Keratinocyte (primary cell): ENCODE data around the gene KCNMA1. TPM values are rescaled to one million over a fixed set of nuclear protein-coding genes. Genes with fewer than 3 reads are reported as not detected.

Experiments
- DNase-seq: peaks from one replicate; pipeline ENCODE4 v3.0.0-alpha.2; 2011; ENCODE audit warnings: low read depth, missing footprints, low spot score
- FAIRE-seq: peaks from 2 replicates; lab custom pipeline; 2011; peaks lifted over from hg19 to GRCh38; lab: Jason Lieb, UNC
- H2AFZ ChIP-seq: 2 replicates; pipeline ENCODE4 v1.6.0; 2012; ENCODE audit warnings: low read length, control low read depth, inconsistent platforms; ENCODE audit not compliant: control insufficient read depth
- H3K27ac ChIP-seq: 2 replicates; pipeline ENCODE4 v1.5.1; 2011; ENCODE audit warnings: low read length; ENCODE audit not compliant: control insufficient read depth, insufficient read depth
- H3K27me3 ChIP-seq: 3 replicates; pipeline ENCODE4 v1.6.0; 2011; ENCODE audit warnings: low read length; ENCODE audit not compliant: control insufficient read depth, insufficient read depth; ENCODE audit errors: extremely low read depth
- H3K36me3 ChIP-seq, 2 experiments: 2 replicates in 1 of 2; 3 replicates in 1 of 2; pipeline ENCODE4 v1.5.1; 2011; ENCODE audit warnings: low read length in 2 of 2, mild to moderate bottlenecking in 1 of 2; ENCODE audit not compliant: control insufficient read depth in 2 of 2, insufficient read depth in 2 of 2; ENCODE audit errors: extremely low read depth in 1 of 2
- H3K4me1 ChIP-seq: 3 replicates; pipeline ENCODE4 v1.5.1; 2011; ENCODE audit warnings: low read length; ENCODE audit not compliant: control insufficient read depth, insufficient read depth; ENCODE audit errors: extremely low read depth
- H3K4me2 ChIP-seq: 3 replicates; pipeline ENCODE4 v1.6.0; 2011; ENCODE audit warnings: low read depth, low read length; ENCODE audit not compliant: control insufficient read depth, insufficient read depth; ENCODE audit errors: extremely low read depth
- H3K4me3 ChIP-seq, 3 experiments: fragments of 200-600 bp in 1 of 3; sonication (generic) in 1 of 3; 2 replicates in 2 of 3; 3 replicates in 1 of 3; pipeline ENCODE4 v1.5.1; 2011 to 2016; ENCODE audit warnings: low read length in 3 of 3, mild to moderate bottlenecking in 3 of 3, control low read depth in 2 of 3, inconsistent platforms in 1 of 3, low read depth in 1 of 3, mixed read lengths in 1 of 3, mixed run types in 1 of 3, moderate library complexity in 1 of 3; ENCODE audit not compliant: control insufficient read depth in 2 of 3, insufficient read depth in 2 of 3; ENCODE audit errors: extremely low read depth in 1 of 3
- H3K79me2 ChIP-seq: 2 replicates; pipeline ENCODE4 v1.6.0; 2012; ENCODE audit warnings: low read length; ENCODE audit not compliant: control insufficient read depth, insufficient read depth
- H3K9ac ChIP-seq: 3 replicates; pipeline ENCODE4 v1.6.0; 2011; ENCODE audit warnings: low read length; ENCODE audit not compliant: control insufficient read depth, insufficient read depth; ENCODE audit errors: extremely low read depth
- H3K9me1 ChIP-seq: 3 replicates; pipeline ENCODE4 v1.6.0; 2011; ENCODE audit warnings: low read length; ENCODE audit not compliant: control insufficient read depth, insufficient read depth; ENCODE audit errors: extremely low read depth
- H3K9me3 ChIP-seq: 2 replicates; pipeline ENCODE4 v1.5.1; 2012; ENCODE audit warnings: low read depth, low read length; ENCODE audit not compliant: control insufficient read depth
- H4K20me1 ChIP-seq: 3 replicates; pipeline ENCODE4 v1.6.0; 2011; ENCODE audit warnings: low read length; ENCODE audit not compliant: control insufficient read depth, insufficient read depth; ENCODE audit errors: extremely low read depth
- CTCF ChIP-seq, 3 experiments: IDR thresholded peaks in 1 of 3; conservative IDR thresholded peaks in 1 of 3; optimal IDR thresholded peaks in 1 of 3; 2 replicates in 2 of 3; 3 replicates in 1 of 3; pipeline versions ENCODE3 to v1.5.1; 2011; ENCODE audit warnings: low read length in 3 of 3, mild to moderate bottlenecking in 3 of 3, moderate library complexity in 2 of 3, control low read depth in 1 of 3, inconsistent platforms in 1 of 3; ENCODE audit not compliant: insufficient read depth in 2 of 3; ENCODE audit errors: extremely low read depth in 1 of 3
- EZH2 ChIP-seq: IDR thresholded peaks from one replicate; pipeline ENCODE4 v1.6.1; 2012; ENCODE audit warnings: inconsistent platforms, mild to moderate bottlenecking, low read length, moderate library complexity
- dilution Hi-C: fragments of 300-500 bp; cut with MboI; formaldehyde crosslinking; loops from one replicate; pipeline ENCODE4 v1.7.0; 2020; ENCODE audit warnings: low sequenced_read_pairs; ENCODE audit not compliant: extremely low pct_ligation_motif_present
- polyA plus RNA-seq, 5 experiments: library from polyadenylated mRNA; depleted of rRNA in 3 of 5; stranded (reverse) in 3 of 5; stranded (forward) in 1 of 5; unstranded in 1 of 5; fragments of >200 nt; gene quantifications; 1 replicate in 1 of 5; 2 replicates in 3 of 5; 3 replicates in 1 of 5; pipeline versions ENCODE4 v1.2.1 to v1.2.3, GENCODE V29; 2011 to 2012; ENCODE audit warnings: missing spikeins in 2 of 5, low read depth in 1 of 5, low replicate concordance in 1 of 5

Gene KCNMA1
- polyA plus RNA-seq, 1 donor (not counting 4 experiments of a cell fraction or from before 2014, with no cell fraction given) = 6.3 TPM

GRCh38 chr10:77644557-77645243 is 7.1 kb upstream of the KCNMA1 start:
- no peak for FAIRE-seq
- peaks cover 4% of the 10 kb centered on the region for H3K4me1 ChIP-seq
- no peak overlapping the region for H3K9ac ChIP-seq
- H3K79me2 ChIP-seq = no peaks in the 10 kb centered on the region
- no peak for DNase-seq
- no peak overlapping the region for H3K4me2 ChIP-seq
- no peaks in the 10 kb centered on the region for H3K9me3 ChIP-seq
- H3K9me1 ChIP-seq = no peaks in the 10 kb centered on the region
- H2AFZ ChIP-seq = no peak overlapping the region
- no peak for TF ChIP-seq EZH2
- no peak for TF ChIP-seq CTCF (optimal IDR thresholded peaks at IDR 0.05 in 1 of 3, IDR thresholded peaks at IDR 0.05 in 1 of 3, conservative IDR thresholded peaks at IDR 0.05 in 1 of 3; ENCODE audit: extremely low read depth in 1 of 3, insufficient read depth in 2 of 3, low read length in 3 of 3)
- H3K27me3 ChIP-seq = no peaks in the 10 kb centered on the region
- no peak overlapping the region for H3K4me3 ChIP-seq
- no peak overlapping the region for H3K27ac ChIP-seq
- no peaks in the 10 kb centered on the region for H4K20me1 ChIP-seq
- dilution Hi-C loops = no loop called here
- no peaks in the 10 kb centered on the region for H3K36me3 ChIP-seq

- dilution Hi-C loops = no loop called here
- H3K4me3 ChIP-seq = no peak overlapping the region
- no peak overlapping the region for H3K9ac ChIP-seq
- no peak overlapping the region for H3K27ac ChIP-seq
- peak; percentile 91 for FAIRE-seq
- no peaks in the 10 kb centered on the region for H3K9me1 ChIP-seq
- H3K36me3 ChIP-seq = no peaks in the 10 kb centered on the region
- no peak overlapping the region for H2AFZ ChIP-seq
- TF ChIP-seq EZH2 (no peak), CTCF (optimal IDR thresholded peaks at IDR 0.05 in 1 of 3, IDR thresholded peaks at IDR 0.05 in 1 of 3, conservative IDR thresholded peaks at IDR 0.05 in 1 of 3; ENCODE audit: extremely low read depth in 1 of 3, insufficient read depth in 2 of 3, low read length in 3 of 3) (peak; percentile 60 to 86 (median 73))
- H3K27me3 ChIP-seq = no peaks in the 10 kb centered on the region
- H3K9me3 ChIP-seq = no peaks in the 10 kb centered on the region
- H4K20me1 ChIP-seq = no peaks in the 10 kb centered on the region
- peak; percentile 23 for DNase-seq
- peaks cover 4% of the 10 kb centered on the region for H3K4me1 ChIP-seq
- no peaks in the 10 kb centered on the region for H3K79me2 ChIP-seq
- no peak overlapping the region for H3K4me2 ChIP-seq
These were observed 6.3 kb upstream of the KCNMA1 start for GRCh38 chr10:77643795-77644468.
